Measurements from ENCODE around the gene ANKRD63. TPM values are rescaled to one million over a fixed set of nuclear protein-coding genes. Genes with fewer than 3 reads are reported as not detected.

The ANKRD63 gene
- total RNA-seq, 1 experiment from 2014 or later: 0.46 TPM

DNA sequence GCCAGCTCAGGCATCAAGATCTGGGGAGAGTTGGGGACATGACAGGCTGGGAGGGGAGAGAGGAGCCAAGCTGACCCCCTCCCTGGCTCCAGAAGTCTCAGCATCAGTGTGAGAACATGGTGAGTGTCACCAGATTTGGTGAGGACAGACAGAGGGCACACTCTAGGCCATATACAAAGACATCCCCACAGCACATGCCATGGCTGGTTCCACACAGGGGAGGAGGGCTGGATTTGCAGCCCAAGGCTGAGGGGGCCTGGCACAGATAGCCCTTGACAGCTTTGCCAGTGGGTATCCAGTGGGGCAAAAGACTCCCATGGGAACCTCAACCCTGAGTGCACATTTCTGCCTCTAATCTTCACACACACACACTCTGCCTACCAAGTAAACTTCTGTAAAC is 10.1 kb upstream of the ANKRD63 start:
- no peak overlapping the region for H2AK5ac ChIP-seq (ENCODE audit: insufficient read length, low read length)
- Mint-ChIP-seq H3K27me3 (ENCODE audit: low read depth) (peaks cover 80% of the 10 kb centered on the region), H3K27ac (no peak overlapping the region), H3K4me3 (no peak overlapping the region; a peak in 1 of 5 replicates), H3K36me3 (ENCODE audit: insufficient read depth in 1 of 3, low read depth in 3 of 3) (no peaks in the 10 kb centered on the region; a peak in 1 of 7 replicates), H3K4me1 (peaks cover 14 to 33% of the 10 kb centered on the region in 2 experiments), H3K9me3 (no peaks in the 10 kb centered on the region)
- no peak overlapping the region for H2BK20ac ChIP-seq (ENCODE audit: low read depth, low read length, poor library complexity, severe bottlenecking)
- peaks cover 3% of the 10 kb centered on the region for H3K4me1 ChIP-seq (ENCODE audit: insufficient read depth, low read length)
- peaks cover 8% of the 10 kb centered on the region for H3K23me2 ChIP-seq (ENCODE audit: insufficient read length, low read depth, low read length, poor library complexity, severe bottlenecking)
- H3T11ph ChIP-seq (ENCODE audit: low read length): no peak overlapping the region
- H3K56ac ChIP-seq (ENCODE audit: insufficient read length, low read depth, low read length): no peak overlapping the region
- H3K14ac ChIP-seq (ENCODE audit: insufficient read depth, low read length): no peak overlapping the region
- H3K9me3 ChIP-seq (ENCODE audit: control insufficient read depth, low read depth, low read length): no peaks in the 10 kb centered on the region
- DNase-seq: no peak
- H4K8ac ChIP-seq (replicated peaks; ENCODE audit: insufficient read length, low read depth, low read length): no peak overlapping the region
- H3K18ac ChIP-seq (ENCODE audit: insufficient read length, low read depth, low read length): no peak overlapping the region
- H4K20me1 ChIP-seq (ENCODE audit: control insufficient read depth, insufficient read depth, insufficient read length): no peaks in the 10 kb centered on the region
- H4K91ac ChIP-seq (ENCODE audit: insufficient read length, low read depth, low read length): no peak overlapping the region
- H3K27ac ChIP-seq (ENCODE audit: insufficient read length, low read depth, low read length): no peak overlapping the region
- no peak overlapping the region for H2BK15ac ChIP-seq (ENCODE audit: low read depth, low read length)
- TF ChIP-seq, protein P1, sequence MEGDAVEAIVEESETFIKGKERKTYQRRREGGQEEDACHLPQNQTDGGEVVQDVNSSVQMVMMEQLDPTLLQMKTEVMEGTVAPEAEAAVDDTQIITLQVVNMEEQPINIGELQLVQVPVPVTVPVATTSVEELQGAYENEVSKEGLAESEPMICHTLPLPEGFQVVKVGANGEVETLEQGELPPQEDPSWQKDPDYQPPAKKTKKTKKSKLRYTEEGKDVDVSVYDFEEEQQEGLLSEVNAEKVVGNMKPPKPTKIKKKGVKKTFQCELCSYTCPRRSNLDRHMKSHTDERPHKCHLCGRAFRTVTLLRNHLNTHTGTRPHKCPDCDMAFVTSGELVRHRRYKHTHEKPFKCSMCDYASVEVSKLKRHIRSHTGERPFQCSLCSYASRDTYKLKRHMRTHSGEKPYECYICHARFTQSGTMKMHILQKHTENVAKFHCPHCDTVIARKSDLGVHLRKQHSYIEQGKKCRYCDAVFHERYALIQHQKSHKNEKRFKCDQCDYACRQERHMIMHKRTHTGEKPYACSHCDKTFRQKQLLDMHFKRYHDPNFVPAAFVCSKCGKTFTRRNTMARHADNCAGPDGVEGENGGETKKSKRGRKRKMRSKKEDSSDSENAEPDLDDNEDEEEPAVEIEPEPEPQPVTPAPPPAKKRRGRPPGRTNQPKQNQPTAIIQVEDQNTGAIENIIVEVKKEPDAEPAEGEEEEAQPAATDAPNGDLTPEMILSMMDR (conservative IDR thresholded peaks at IDR 0.05): no peak
- no peak overlapping the region for H4K5ac ChIP-seq (ENCODE audit: insufficient read length, low read depth, low read length)
- no peaks in the 10 kb centered on the region for H3K79me1 ChIP-seq (ENCODE audit: insufficient read depth, low read depth, low read length, poor library complexity, severe bottlenecking)
- no peak overlapping the region for H2BK5ac ChIP-seq (ENCODE audit: insufficient read length, low read length)
- H2BK12ac ChIP-seq (ENCODE audit: insufficient read length, low read depth, low read length): no peak overlapping the region
- no peak overlapping the region for H2BK120ac ChIP-seq (ENCODE audit: low read depth, low read length, poor library complexity, severe bottlenecking)
- no peak overlapping the region for H3K4ac ChIP-seq (ENCODE audit: low read depth, low read length)
- H3K9ac ChIP-seq (ENCODE audit: extremely low read depth, insufficient read length, low read length): no peak overlapping the region
- no peak overlapping the region for H3K23ac ChIP-seq (ENCODE audit: insufficient read length, low read depth, low read length)
- H2AFZ ChIP-seq (ENCODE audit: low read length): no peak overlapping the region
- peaks cover 13% of the 10 kb centered on the region; the same call in 1 of the 2 replicates for H3K27me3 ChIP-seq (ENCODE audit: insufficient read depth, low read length)
- H3K4me2 ChIP-seq (ENCODE audit: insufficient read depth, insufficient read length, low read length): no peak overlapping the region
- H3K79me2 ChIP-seq (ENCODE audit: insufficient read depth, low read length): no peaks in the 10 kb centered on the region
